ENCODE measurements around the gene SIK3. TPM values are rescaled to one million over a fixed set of nuclear protein-coding genes. Genes with fewer than 3 reads are reported as not detected.

Gene SIK3
- total and polyA plus RNA-seq, 2 donors (not counting 3 experiments of a cell fraction or from before 2014, with no cell fraction given), result 10.3 to 21.3 TPM

DNA sequence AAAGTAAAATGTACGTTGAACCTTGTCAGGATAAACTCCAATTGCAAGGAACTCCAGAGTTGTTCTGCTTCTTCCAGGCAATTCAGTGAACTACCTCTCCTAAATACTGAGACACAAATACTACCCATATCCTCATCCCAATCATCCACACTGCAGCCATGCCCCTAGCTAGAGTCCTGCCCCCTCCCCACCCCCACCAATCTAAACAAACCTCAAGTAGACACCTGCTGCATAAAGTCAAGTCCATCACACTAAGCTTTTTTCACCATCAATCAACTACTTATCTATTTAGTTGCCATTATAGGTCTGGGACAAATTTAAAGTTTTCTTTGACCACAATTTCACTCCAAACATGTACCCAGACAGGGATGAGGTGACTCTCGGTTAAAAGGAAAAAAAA lies 167.6 kb downstream of the SIK3 start:
- intact Hi-C loops (cut with micrococcal nuclease) (no loop called here), dilution Hi-C loops (cut with MboI; ENCODE audit: extremely low pct_ligation_motif_present, low sequenced_read_pairs) (no loop called here)
- Histone ChIP-seq H3K79me2 (ENCODE audit: control insufficient read depth, insufficient read depth, low read length) (no peaks in the 10 kb centered on the region), H3K36me3 (ENCODE audit: control insufficient read depth in 2 of 2, extremely low read depth in 1 of 2, insufficient read depth in 2 of 2, low read length in 2 of 2) (no peaks in the 10 kb centered on the region), H3K4me1 (ENCODE audit: control insufficient read depth, extremely low read depth, insufficient read depth, low read length) (no peaks in the 10 kb centered on the region), H3K9me1 (replicated peaks; ENCODE audit: control insufficient read depth, extremely low read depth, insufficient read depth, low read length) (no peaks in the 10 kb centered on the region), H3K4me2 (ENCODE audit: insufficient read depth, low read length) (no peak overlapping the region), H3K9me3 (replicated peaks; ENCODE audit: control insufficient read depth, insufficient read depth, low read length) (no peaks in the 10 kb centered on the region), H2AFZ (ENCODE audit: low read depth, low read length) (no peak overlapping the region), H3K4me3 (replicated peaks in 1 of 3; ENCODE audit: insufficient read depth in 1 of 3, low read depth in 1 of 3, low read length in 3 of 3) (no peak overlapping the region), H3K27me3 (ENCODE audit: control insufficient read depth in 2 of 2, insufficient read depth in 2 of 2, low read length in 2 of 2) (no peaks in the 10 kb centered on the region), H3K9ac (replicated peaks; ENCODE audit: extremely low read depth, insufficient read depth, low read length) (no peak overlapping the region), H4K20me1 (replicated peaks; ENCODE audit: control insufficient read depth, extremely low read depth, insufficient read depth, low read length) (no peaks in the 10 kb centered on the region), H3K27ac (ENCODE audit: insufficient read depth, low read depth, low read length) (no peak overlapping the region)
- no peak for TF ChIP-seq MYC (IDR thresholded peaks at IDR 0.05; ENCODE audit: low read depth, low read length)
- no peak for TF ChIP-seq POLR2AphosphoS5 (IDR thresholded peaks at IDR 0.05; ENCODE audit: insufficient read depth, low read depth, low read length)
- TF ChIP-seq, protein P1, sequence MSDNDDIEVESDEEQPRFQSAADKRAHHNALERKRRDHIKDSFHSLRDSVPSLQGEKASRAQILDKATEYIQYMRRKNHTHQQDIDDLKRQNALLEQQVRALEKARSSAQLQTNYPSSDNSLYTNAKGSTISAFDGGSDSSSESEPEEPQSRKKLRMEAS (IDR thresholded peaks at IDR 0.05; ENCODE audit: insufficient read depth, insufficient read length), result no peak
- no peak for TF ChIP-seq GATA2 (IDR thresholded peaks at IDR 0.05; ENCODE audit: insufficient read depth, insufficient read length, low read depth, low read length)
- no peak for TF ChIP-seq JUN (IDR thresholded peaks at IDR 0.05; ENCODE audit: borderline replicate concordance, insufficient read depth, insufficient read length, low read depth)
- no peak for TF ChIP-seq FOS (IDR thresholded peaks at IDR 0.05; ENCODE audit: borderline replicate concordance, insufficient read depth, low read length)
- TF ChIP-seq POLR2A (IDR thresholded peaks at IDR 0.05; ENCODE audit: low read depth, low read length), result no peak
- TF ChIP-seq EZH2 (IDR thresholded peaks at IDR 0.05; ENCODE audit: borderline replicate concordance, low read depth, low read length, severe bottlenecking), result no peak
- DNase-seq (ENCODE audit: low read depth, low spot score), result no peak
- no TSS peak for BruUV-seq (replicated peaks)
- POLR2A ChIA-PET, result no interaction called here
- CTCF ChIA-PET, result interaction anchor here (0.6 to 1.4 kb wide), 2 partner anchors 12 to 30 kb away, joined by 3 to 5 read pairs; no protein-coding TSS in a partner anchor
- FAIRE-seq, result no peak

DNA sequence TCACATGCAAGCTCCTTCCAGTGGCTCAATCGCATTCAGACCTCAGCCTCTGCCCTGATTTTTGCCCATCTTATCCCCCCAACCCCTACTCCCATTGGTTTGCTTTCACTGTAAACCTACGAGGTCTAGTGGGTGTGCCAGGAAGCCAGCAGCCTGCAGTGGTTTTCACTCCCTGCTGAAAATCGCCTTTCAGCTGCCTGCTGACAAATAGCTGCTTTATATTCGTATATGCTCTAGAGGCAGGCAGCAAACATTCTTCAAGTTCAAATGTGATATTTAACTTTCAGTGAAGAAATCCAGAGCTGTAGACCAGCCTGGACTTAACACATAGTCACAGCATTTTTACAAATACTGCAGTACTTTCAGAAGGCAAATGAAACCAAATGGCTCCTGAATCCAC lies 168.1 kb downstream of the SIK3 start:
- TF ChIP-seq, protein P1 (IDR thresholded peaks at IDR 0.05; ENCODE audit: insufficient read depth, insufficient read length), result no peak
- TF ChIP-seq FOS (IDR thresholded peaks at IDR 0.05; ENCODE audit: borderline replicate concordance, insufficient read depth, low read length) (no peak), POLR2A (IDR thresholded peaks at IDR 0.05; ENCODE audit: low read depth, low read length) (no peak), POLR2AphosphoS5 (IDR thresholded peaks at IDR 0.05; ENCODE audit: insufficient read depth, low read depth, low read length) (no peak), EZH2 (IDR thresholded peaks at IDR 0.05; ENCODE audit: borderline replicate concordance, low read depth, low read length, severe bottlenecking) (no peak), JUN (IDR thresholded peaks at IDR 0.05; ENCODE audit: borderline replicate concordance, insufficient read depth, insufficient read length, low read depth) (no peak), GATA2 (IDR thresholded peaks at IDR 0.05; ENCODE audit: insufficient read depth, insufficient read length, low read depth, low read length) (no peak), MYC (IDR thresholded peaks at IDR 0.05; ENCODE audit: low read depth, low read length) (no peak)
- TF ChIP-seq, protein P2, sequence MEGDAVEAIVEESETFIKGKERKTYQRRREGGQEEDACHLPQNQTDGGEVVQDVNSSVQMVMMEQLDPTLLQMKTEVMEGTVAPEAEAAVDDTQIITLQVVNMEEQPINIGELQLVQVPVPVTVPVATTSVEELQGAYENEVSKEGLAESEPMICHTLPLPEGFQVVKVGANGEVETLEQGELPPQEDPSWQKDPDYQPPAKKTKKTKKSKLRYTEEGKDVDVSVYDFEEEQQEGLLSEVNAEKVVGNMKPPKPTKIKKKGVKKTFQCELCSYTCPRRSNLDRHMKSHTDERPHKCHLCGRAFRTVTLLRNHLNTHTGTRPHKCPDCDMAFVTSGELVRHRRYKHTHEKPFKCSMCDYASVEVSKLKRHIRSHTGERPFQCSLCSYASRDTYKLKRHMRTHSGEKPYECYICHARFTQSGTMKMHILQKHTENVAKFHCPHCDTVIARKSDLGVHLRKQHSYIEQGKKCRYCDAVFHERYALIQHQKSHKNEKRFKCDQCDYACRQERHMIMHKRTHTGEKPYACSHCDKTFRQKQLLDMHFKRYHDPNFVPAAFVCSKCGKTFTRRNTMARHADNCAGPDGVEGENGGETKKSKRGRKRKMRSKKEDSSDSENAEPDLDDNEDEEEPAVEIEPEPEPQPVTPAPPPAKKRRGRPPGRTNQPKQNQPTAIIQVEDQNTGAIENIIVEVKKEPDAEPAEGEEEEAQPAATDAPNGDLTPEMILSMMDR (IDR thresholded peaks at IDR 0.05; ENCODE audit: extremely low read depth in 1 of 2, insufficient read depth in 1 of 2, low read depth in 1 of 2, low read length in 2 of 2), result no peak
- Histone ChIP-seq H3K4me2 (ENCODE audit: insufficient read depth, low read length) (no peak overlapping the region), H4K20me1 (replicated peaks; ENCODE audit: control insufficient read depth, extremely low read depth, insufficient read depth, low read length) (no peaks in the 10 kb centered on the region), H3K79me2 (ENCODE audit: control insufficient read depth, insufficient read depth, low read length) (no peaks in the 10 kb centered on the region), H3K36me3 (ENCODE audit: control insufficient read depth in 2 of 2, extremely low read depth in 1 of 2, insufficient read depth in 2 of 2, low read length in 2 of 2) (no peaks in the 10 kb centered on the region), H2AFZ (ENCODE audit: low read depth, low read length) (no peak overlapping the region), H3K4me1 (ENCODE audit: control insufficient read depth, extremely low read depth, insufficient read depth, low read length) (no peaks in the 10 kb centered on the region), H3K9me3 (replicated peaks; ENCODE audit: control insufficient read depth, insufficient read depth, low read length) (no peaks in the 10 kb centered on the region), H3K27ac (ENCODE audit: insufficient read depth, low read depth, low read length) (no peak overlapping the region), H3K4me3 (replicated peaks in 1 of 3; ENCODE audit: insufficient read depth in 1 of 3, low read depth in 1 of 3, low read length in 3 of 3) (no peak overlapping the region), H3K9me1 (replicated peaks; ENCODE audit: control insufficient read depth, extremely low read depth, insufficient read depth, low read length) (no peaks in the 10 kb centered on the region), H3K9ac (replicated peaks; ENCODE audit: extremely low read depth, insufficient read depth, low read length) (no peak overlapping the region), H3K27me3 (ENCODE audit: control insufficient read depth in 2 of 2, insufficient read depth in 2 of 2, low read length in 2 of 2) (no peaks in the 10 kb centered on the region)
- ChIA-PET POLR2A (no interaction called here), CTCF (interaction anchor here (0.8 to 1.4 kb wide), 2 partner anchors 11 to 209 kb away, joined by 4 to 5 read pairs; no protein-coding TSS in a partner anchor)
- dilution Hi-C loops (cut with MboI; ENCODE audit: extremely low pct_ligation_motif_present, low sequenced_read_pairs) (no loop called here), intact Hi-C loops (cut with micrococcal nuclease) (no loop called here)
- BruUV-seq (replicated peaks), result no TSS peak
- FAIRE-seq (no peak), DNase-seq (ENCODE audit: low read depth, low spot score) (peak; percentile 12)

Data from endothelial cell of umbilical vein (primary cell).